ENCODE measurements around the gene TSPAN4. TPM values are rescaled to one million over a fixed set of nuclear protein-coding genes. Genes with fewer than 3 reads are reported as not detected.
A peak's percentile ranks its signal among the peaks of the same experiment; 100 is the strongest.

The TSPAN4 gene
- total and polyA plus RNA-seq, 8 donors = 46.9 to 132 (median 73.8) TPM

- intact Hi-C loops (cut with DNase I) = no loop called here
- no peak for TF ChIP-seq CTCF (IDR thresholded peaks at IDR 0.05)
- Histone ChIP-seq H3K27me3 (no peaks in the 10 kb centered on the region), H3K36me3 (peaks cover 0 to 51% of the 10 kb centered on the region in 2 donors), H3K4me1 (peaks cover 20 to 42% of the 10 kb centered on the region in 2 donors), H3K27ac (peak overlapping the region; percentile 67 to 85), H3K9me3 (no peaks in the 10 kb centered on the region), H3K4me3 (peak overlapping the region; percentile 75 to 89)
- ATAC-seq = peak; percentile 56
- DNase-seq = peak; percentile 76 to 91 (median 82)
Observed at GRCh38 chr11:797296-798092, 45.2 kb upstream of the TSPAN4 start.

- peak within 1 kb of the TSS; percentile 75 to 89 for H3K4me3 ChIP-seq
- peak; percentile 91 to 93 for TF ChIP-seq CTCF (IDR thresholded peaks at IDR 0.05)
- H3K4me1 ChIP-seq = peaks cover 20 to 42% of the 10 kb centered on the region in 2 donors
- peaks cover 0 to 46% of the 10 kb centered on the region in 2 donors for H3K36me3 ChIP-seq
- intact Hi-C loops (cut with DNase I) = no loop called here
- H3K27ac ChIP-seq = peak within 1 kb of the TSS; percentile 67 to 85
- ATAC-seq (peak; percentile 73), DNase-seq (peak; percentile 76 to 97 (median 82))
- no peaks in the 10 kb centered on the region for H3K9me3 ChIP-seq
- H3K27me3 ChIP-seq = no peaks in the 10 kb centered on the region
Observed at GRCh38 chr11:798093-798713, 44.4 kb upstream of the TSPAN4 start, which contains the start of gene SLC25A22. TSS of gene SLC25A22 (minus strand) at chr11:798281. CDS start at chr11:795006, 3,275 bp downstream.

- H3K4me1 ChIP-seq = peaks cover 31 to 48% of the 10 kb centered on the region in 2 donors
- peak in 1 of 4 donors; percentile 75 for DNase-seq
- peaks cover 0 to 31% of the 10 kb centered on the region in 2 donors for H3K36me3 ChIP-seq
Observed at GRCh38 chr11:799641-800316, 42.9 kb upstream of the TSPAN4 start.

GRCh38 chr11:800473-800872 is 42.2 kb upstream of the TSPAN4 start:
- H3K27me3 ChIP-seq = no peaks in the 10 kb centered on the region
- no peak overlapping the region for H3K27ac ChIP-seq

More at GRCh38 chr11:799641-800316, 42.9 kb upstream of the TSPAN4 start:
- TF ChIP-seq CTCF (IDR thresholded peaks at IDR 0.05) = no peak
- H3K27ac ChIP-seq = no peak overlapping the region
- H3K9me3 ChIP-seq = no peaks in the 10 kb centered on the region
- no peak overlapping the region for H3K4me3 ChIP-seq
- intact Hi-C loops (cut with DNase I) = no loop called here
- no peaks in the 10 kb centered on the region for H3K27me3 ChIP-seq
- no peak for ATAC-seq

More at GRCh38 chr11:800473-800872, 42.2 kb upstream of the TSPAN4 start:
- no peak overlapping the region for H3K4me3 ChIP-seq
- H3K36me3 ChIP-seq = peaks cover 0 to 31% of the 10 kb centered on the region in 2 donors
- no peak for TF ChIP-seq CTCF (IDR thresholded peaks at IDR 0.05)
- DNase-seq (no peak), ATAC-seq (no peak)
- no peaks in the 10 kb centered on the region for H3K9me3 ChIP-seq
- peaks cover 25 to 48% of the 10 kb centered on the region in 2 donors for H3K4me1 ChIP-seq
- intact Hi-C loops (cut with DNase I) = no loop called here
